Keratinocyte (primary cell): Measurements from ENCODE around the gene UPP2. TPM values are rescaled to one million over a fixed set of nuclear protein-coding genes. Genes with fewer than 3 reads are reported as not detected.

Source experiments
- DNase-seq: peaks from one replicate; pipeline ENCODE4 v3.0.0-alpha.2; 2011; ENCODE audit warnings: low read depth, missing footprints, low spot score
- FAIRE-seq: peaks from 2 replicates; lab custom pipeline; 2011; peaks lifted over from hg19 to GRCh38; lab: Jason Lieb, UNC
- H2AFZ ChIP-seq: 2 replicates; pipeline ENCODE4 v1.6.0; 2012; ENCODE audit warnings: low read length, control low read depth, inconsistent platforms; ENCODE audit not compliant: control insufficient read depth
- H3K27ac ChIP-seq: 2 replicates; pipeline ENCODE4 v1.5.1; 2011; ENCODE audit warnings: low read length; ENCODE audit not compliant: control insufficient read depth, insufficient read depth
- H3K27me3 ChIP-seq: 3 replicates; pipeline ENCODE4 v1.6.0; 2011; ENCODE audit warnings: low read length; ENCODE audit not compliant: control insufficient read depth, insufficient read depth; ENCODE audit errors: extremely low read depth
- H3K36me3 ChIP-seq, 2 experiments: 2 replicates in 1 of 2; 3 replicates in 1 of 2; pipeline ENCODE4 v1.5.1; 2011; ENCODE audit warnings: low read length in 2 of 2, mild to moderate bottlenecking in 1 of 2; ENCODE audit not compliant: control insufficient read depth in 2 of 2, insufficient read depth in 2 of 2; ENCODE audit errors: extremely low read depth in 1 of 2
- H3K4me1 ChIP-seq: 3 replicates; pipeline ENCODE4 v1.5.1; 2011; ENCODE audit warnings: low read length; ENCODE audit not compliant: control insufficient read depth, insufficient read depth; ENCODE audit errors: extremely low read depth
- H3K4me2 ChIP-seq: 3 replicates; pipeline ENCODE4 v1.6.0; 2011; ENCODE audit warnings: low read depth, low read length; ENCODE audit not compliant: control insufficient read depth, insufficient read depth; ENCODE audit errors: extremely low read depth
- H3K4me3 ChIP-seq, 3 experiments: fragments of 200-600 bp in 1 of 3; sonication (generic) in 1 of 3; 2 replicates in 2 of 3; 3 replicates in 1 of 3; pipeline ENCODE4 v1.5.1; 2011 to 2016; ENCODE audit warnings: low read length in 3 of 3, mild to moderate bottlenecking in 3 of 3, control low read depth in 2 of 3, inconsistent platforms in 1 of 3, low read depth in 1 of 3, mixed read lengths in 1 of 3, mixed run types in 1 of 3, moderate library complexity in 1 of 3; ENCODE audit not compliant: control insufficient read depth in 2 of 3, insufficient read depth in 2 of 3; ENCODE audit errors: extremely low read depth in 1 of 3
- H3K79me2 ChIP-seq: 2 replicates; pipeline ENCODE4 v1.6.0; 2012; ENCODE audit warnings: low read length; ENCODE audit not compliant: control insufficient read depth, insufficient read depth
- H3K9ac ChIP-seq: 3 replicates; pipeline ENCODE4 v1.6.0; 2011; ENCODE audit warnings: low read length; ENCODE audit not compliant: control insufficient read depth, insufficient read depth; ENCODE audit errors: extremely low read depth
- H3K9me1 ChIP-seq: 3 replicates; pipeline ENCODE4 v1.6.0; 2011; ENCODE audit warnings: low read length; ENCODE audit not compliant: control insufficient read depth, insufficient read depth; ENCODE audit errors: extremely low read depth
- H3K9me3 ChIP-seq: 2 replicates; pipeline ENCODE4 v1.5.1; 2012; ENCODE audit warnings: low read depth, low read length; ENCODE audit not compliant: control insufficient read depth
- H4K20me1 ChIP-seq: 3 replicates; pipeline ENCODE4 v1.6.0; 2011; ENCODE audit warnings: low read length; ENCODE audit not compliant: control insufficient read depth, insufficient read depth; ENCODE audit errors: extremely low read depth
- CTCF ChIP-seq, 3 experiments: IDR thresholded peaks in 1 of 3; conservative IDR thresholded peaks in 1 of 3; optimal IDR thresholded peaks in 1 of 3; 2 replicates in 2 of 3; 3 replicates in 1 of 3; pipeline versions ENCODE3 to v1.5.1; 2011; ENCODE audit warnings: low read length in 3 of 3, mild to moderate bottlenecking in 3 of 3, moderate library complexity in 2 of 3, control low read depth in 1 of 3, inconsistent platforms in 1 of 3; ENCODE audit not compliant: insufficient read depth in 2 of 3; ENCODE audit errors: extremely low read depth in 1 of 3
- EZH2 ChIP-seq: IDR thresholded peaks from one replicate; pipeline ENCODE4 v1.6.1; 2012; ENCODE audit warnings: inconsistent platforms, mild to moderate bottlenecking, low read length, moderate library complexity
- dilution Hi-C: fragments of 300-500 bp; cut with MboI; formaldehyde crosslinking; loops from one replicate; pipeline ENCODE4 v1.7.0; 2020; ENCODE audit warnings: low sequenced_read_pairs; ENCODE audit not compliant: extremely low pct_ligation_motif_present
- polyA plus RNA-seq, 5 experiments: library from polyadenylated mRNA; depleted of rRNA in 3 of 5; stranded (reverse) in 3 of 5; stranded (forward) in 1 of 5; unstranded in 1 of 5; fragments of >200 nt; gene quantifications; 1 replicate in 1 of 5; 2 replicates in 3 of 5; 3 replicates in 1 of 5; pipeline versions ENCODE4 v1.2.1 to v1.2.3, GENCODE V29; 2011 to 2012; ENCODE audit warnings: missing spikeins in 2 of 5, low read depth in 1 of 5, low replicate concordance in 1 of 5

Gene UPP2
- polyA plus RNA-seq, 1 donor (not counting 4 experiments of a cell fraction or from before 2014, with no cell fraction given): not detected

GRCh38 chr2:158088093-158088492, 13.6 kb upstream of the UPP2 start:
- dilution Hi-C loops: no loop called here
- no peak overlapping the region for H3K9ac ChIP-seq
- no peaks in the 10 kb centered on the region for H3K4me1 ChIP-seq
- no peak for FAIRE-seq
- H3K4me3 ChIP-seq: no peak overlapping the region
- no peak for TF ChIP-seq EZH2
- TF ChIP-seq CTCF (optimal IDR thresholded peaks at IDR 0.05 in 1 of 3, IDR thresholded peaks at IDR 0.05 in 1 of 3, conservative IDR thresholded peaks at IDR 0.05 in 1 of 3; ENCODE audit: extremely low read depth in 1 of 3, insufficient read depth in 2 of 3, low read length in 3 of 3): no peak
- H4K20me1 ChIP-seq: no peaks in the 10 kb centered on the region
- H3K4me2 ChIP-seq: no peak overlapping the region
- H3K27ac ChIP-seq: no peak overlapping the region
- no peaks in the 10 kb centered on the region for H3K79me2 ChIP-seq
- no peak for DNase-seq
- no peaks in the 10 kb centered on the region for H3K9me3 ChIP-seq
- H3K36me3 ChIP-seq: no peaks in the 10 kb centered on the region
- H3K27me3 ChIP-seq: peaks cover 4% of the 10 kb centered on the region
- no peaks in the 10 kb centered on the region for H3K9me1 ChIP-seq
- no peak overlapping the region for H2AFZ ChIP-seq

- Histone ChIP-seq H3K9ac (no peak overlapping the region), H3K27ac (no peak overlapping the region), H3K36me3 (no peaks in the 10 kb centered on the region), H3K79me2 (no peaks in the 10 kb centered on the region), H4K20me1 (no peaks in the 10 kb centered on the region), H3K9me1 (no peaks in the 10 kb centered on the region), H3K9me3 (no peaks in the 10 kb centered on the region), H3K27me3 (peaks cover 4% of the 10 kb centered on the region), H2AFZ (no peak overlapping the region), H3K4me3 (no peak overlapping the region), H3K4me1 (no peaks in the 10 kb centered on the region), H3K4me2 (no peak overlapping the region)
- dilution Hi-C loops: no loop called here
- FAIRE-seq (no peak), DNase-seq (no peak)
- TF ChIP-seq CTCF (optimal IDR thresholded peaks at IDR 0.05 in 1 of 3, IDR thresholded peaks at IDR 0.05 in 1 of 3, conservative IDR thresholded peaks at IDR 0.05 in 1 of 3; ENCODE audit: extremely low read depth in 1 of 3, insufficient read depth in 2 of 3, low read length in 3 of 3) (no peak), EZH2 (no peak)
Observed at GRCh38 chr2:158089322-158089721, 12.4 kb upstream of the UPP2 start.
